ENCODE results near the gene CLEC2B.

DNA sequence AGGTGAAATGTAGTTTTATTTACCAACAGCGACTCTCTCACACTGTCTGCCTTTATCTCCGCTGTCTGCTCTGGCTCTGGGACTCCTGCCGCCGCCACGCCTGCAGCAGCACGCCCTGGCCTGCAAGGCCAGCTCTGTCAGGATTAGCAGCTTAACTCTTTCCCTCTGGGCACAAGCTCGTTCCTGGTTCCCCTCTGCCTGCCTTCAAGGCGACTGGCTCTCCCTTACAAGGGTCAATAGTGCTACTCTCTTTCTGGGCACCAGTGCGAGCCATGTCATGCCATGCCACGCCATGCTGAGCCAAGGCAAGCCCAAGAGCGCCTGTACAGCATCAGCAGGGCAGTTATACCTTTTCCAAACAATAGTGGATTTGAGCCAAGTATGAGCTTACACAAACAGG, 3.6 kb upstream of the CLEC2B start:
- TF ChIP-seq POLR2AphosphoS5 (IDR thresholded peaks at IDR 0.05; ENCODE audit: borderline replicate concordance, low read depth, low read length) (no peak), EZH2 (IDR thresholded peaks at IDR 0.05) (no peak)
